ENCODE measurements around the gene RNASEH2A.

DNA sequence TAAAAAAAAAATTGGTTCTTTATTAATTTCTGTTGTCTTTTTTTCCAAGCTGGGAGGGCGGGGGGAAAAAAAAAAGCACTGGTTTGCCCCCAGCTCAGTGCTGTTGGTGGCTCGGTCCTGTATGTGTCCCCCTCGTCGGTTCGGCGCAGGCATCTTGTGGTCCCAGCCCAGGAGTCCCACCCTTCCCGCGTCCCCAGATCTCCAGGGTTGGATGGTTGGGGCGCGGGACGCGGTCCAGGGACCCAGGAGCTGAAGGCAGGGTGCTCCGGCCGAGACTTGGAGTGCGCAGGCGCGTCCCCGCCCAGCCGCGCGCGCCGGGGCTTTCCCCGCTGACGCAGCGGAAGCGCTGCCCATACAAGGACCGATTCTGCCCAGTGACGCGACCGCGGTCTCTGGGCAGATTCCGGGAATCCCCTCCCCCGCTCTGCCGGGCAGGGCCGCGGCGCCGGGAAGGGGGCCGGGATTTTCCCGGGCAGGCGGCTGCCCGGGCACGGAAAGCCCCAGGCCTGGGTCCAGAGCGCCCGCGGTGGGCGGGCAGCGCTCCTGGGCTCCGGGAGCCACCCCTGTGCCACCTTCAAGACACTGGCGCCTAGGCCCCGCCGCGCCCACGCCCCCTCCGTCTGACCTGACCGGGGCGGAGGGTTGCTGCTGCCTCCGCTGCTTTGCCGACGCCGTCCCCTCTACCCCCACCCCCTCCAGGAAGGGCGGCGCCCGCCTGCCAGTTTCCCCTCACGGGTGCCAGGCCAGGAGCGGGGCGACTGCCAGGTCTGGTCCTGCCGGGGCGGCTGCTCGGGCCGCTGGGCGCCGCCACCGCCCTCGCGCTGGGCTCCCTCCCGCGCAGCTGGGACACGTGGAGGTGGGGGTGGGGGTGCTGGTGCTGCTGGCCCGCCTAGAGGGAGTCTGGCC lies 12.8 kb upstream of the RNASEH2A start:
- no peak for TF ChIP-seq CTCF (IDR thresholded peaks at IDR 0.05)
- TF ChIP-seq EZH2 (IDR thresholded peaks at IDR 0.05; ENCODE audit: borderline replicate concordance, insufficient read depth, low read depth, low read length, poor library complexity, severe bottlenecking): no peak
